ENCODE results near the gene RSRC1.

Gene RSRC1

GRCh38 chr3:158128755-158129154, 18.9 kb downstream of the RSRC1 start:
- Histone ChIP-seq H3K36me3 (ENCODE audit: low read length) (peaks cover 62% of the 10 kb centered on the region), H3K27ac (ENCODE audit: low read depth, low read length) (no peak overlapping the region), H3K4me3 (ENCODE audit: insufficient read depth, low read length, poor library complexity, severe bottlenecking) (no peak overlapping the region), H3K4me2 (ENCODE audit: low read depth, low read length, poor library complexity, severe bottlenecking) (no peak overlapping the region), H3F3A (ENCODE audit: insufficient read depth) (no peaks in the 10 kb centered on the region), H3K9me3 (ENCODE audit: insufficient read depth, low read length) (no peaks in the 10 kb centered on the region), H3K9ac (ENCODE audit: low read length) (no peak overlapping the region), H3K79me2 (ENCODE audit: insufficient read depth, low read length) (peaks cover 56% of the 10 kb centered on the region), H2AFZ (ENCODE audit: low read depth, low read length, severe bottlenecking) (no peak overlapping the region), H4K20me1 (ENCODE audit: low read depth, low read length) (peaks cover 8% of the 10 kb centered on the region; the same call in 1 of the 2 replicates), H3K27me3 (ENCODE audit: low read length) (no peaks in the 10 kb centered on the region), H3K9me2 (replicated peaks; ENCODE audit: insufficient read depth, low read length) (no peaks in the 10 kb centered on the region)
- TF ChIP-seq CTCF (IDR thresholded peaks at IDR 0.05; ENCODE audit: insufficient read depth, low read length, poor library complexity, severe bottlenecking) (no peak), EZH2phosphoT487 (conservative IDR thresholded peaks at IDR 0.05; ENCODE audit: low read length) (no peak)

GRCh38 chr3:158134363-158134762, 24.5 kb downstream of the RSRC1 start:
- H3K9me2 ChIP-seq (replicated peaks; ENCODE audit: insufficient read depth, low read length): no peaks in the 10 kb centered on the region
- H4K20me1 ChIP-seq (ENCODE audit: low read depth, low read length): 0 out of 2 replicates have a peak, but pooled peaks cover 4% of the 10 kb centered on the region
- H3K36me3 ChIP-seq (ENCODE audit: low read length): peaks cover 32% of the 10 kb centered on the region
- no peaks in the 10 kb centered on the region for H3K9me3 ChIP-seq (ENCODE audit: insufficient read depth, low read length)
- H3F3A ChIP-seq (ENCODE audit: insufficient read depth): no peaks in the 10 kb centered on the region; the same call in 1 of the 2 replicates
- no peaks in the 10 kb centered on the region for H3K27me3 ChIP-seq (ENCODE audit: low read length)
- no peak overlapping the region for H3K4me3 ChIP-seq (ENCODE audit: insufficient read depth, low read length, poor library complexity, severe bottlenecking)
- H2AFZ ChIP-seq (ENCODE audit: low read depth, low read length, severe bottlenecking): no peak overlapping the region
- no peak overlapping the region for H3K4me2 ChIP-seq (ENCODE audit: low read depth, low read length, poor library complexity, severe bottlenecking)
- peaks cover 8% of the 10 kb centered on the region for H3K79me2 ChIP-seq (ENCODE audit: insufficient read depth, low read length)
- H3K27ac ChIP-seq (ENCODE audit: low read depth, low read length): no peak overlapping the region
- no peak for TF ChIP-seq EZH2phosphoT487 (conservative IDR thresholded peaks at IDR 0.05; ENCODE audit: low read length)
- no peak for TF ChIP-seq CTCF (IDR thresholded peaks at IDR 0.05; ENCODE audit: insufficient read depth, low read length, poor library complexity, severe bottlenecking)
- H3K9ac ChIP-seq (ENCODE audit: low read length): no peak overlapping the region

GRCh38 chr3:158140396-158140795, 30.5 kb downstream of the RSRC1 start:
- Histone ChIP-seq H2AFZ (ENCODE audit: low read depth, low read length, severe bottlenecking) (no peak overlapping the region), H3K9me2 (replicated peaks; ENCODE audit: insufficient read depth, low read length) (no peaks in the 10 kb centered on the region), H3K27me3 (ENCODE audit: low read length) (no peaks in the 10 kb centered on the region), H4K20me1 (ENCODE audit: low read depth, low read length) (no peaks in the 10 kb centered on the region), H3K9ac (ENCODE audit: low read length) (no peak overlapping the region), H3K36me3 (ENCODE audit: low read length) (peaks cover 12% of the 10 kb centered on the region; the same call in 1 of the 2 replicates), H3F3A (ENCODE audit: insufficient read depth) (no peaks in the 10 kb centered on the region), H3K4me2 (ENCODE audit: low read depth, low read length, poor library complexity, severe bottlenecking) (no peak overlapping the region), H3K27ac (ENCODE audit: low read depth, low read length) (no peak overlapping the region), H3K4me3 (ENCODE audit: insufficient read depth, low read length, poor library complexity, severe bottlenecking) (no peak overlapping the region), H3K9me3 (ENCODE audit: insufficient read depth, low read length) (no peaks in the 10 kb centered on the region), H3K79me2 (ENCODE audit: insufficient read depth, low read length) (peaks cover 11% of the 10 kb centered on the region)
- TF ChIP-seq EZH2phosphoT487 (conservative IDR thresholded peaks at IDR 0.05; ENCODE audit: low read length) (no peak), CTCF (IDR thresholded peaks at IDR 0.05; ENCODE audit: insufficient read depth, low read length, poor library complexity, severe bottlenecking) (no peak)

Measured in SU-DHL-6 (cell line).